Lower leg skin (tissue), 4 donors: ENCODE measurements around the gene TFPI2. TPM values are rescaled to one million over a fixed set of nuclear protein-coding genes. Genes with fewer than 3 reads are reported as not detected.

ENCODE experiments used
- DNase-seq, 2 donors: peaks; one replicate each; pipeline ENCODE4 v3.0.0-alpha.2; 2019; ENCODE audit warnings: low spot score in 2 of 2
- H3K4me3 ChIP-seq: fragments of 200-600 bp; sonication (generic); 2 replicates; pipeline ENCODE4 v1.5.1; 2017; ENCODE audit warnings: mild to moderate bottlenecking, low read depth; ENCODE audit not compliant: poor library complexity, severe bottlenecking
- CTCF ChIP-seq, 3 donors: fragments of 450-650 bp; IDR thresholded peaks; one replicate each; pipeline ENCODE4 v1.5.1; 2016; ENCODE audit warnings: antibody characterized with exemption in 3 of 3, mild to moderate bottlenecking in 3 of 3, moderate library complexity in 2 of 3
- POLR2A ChIP-seq, 2 donors: fragments of 450-650 bp; IDR thresholded peaks; one replicate each; pipeline ENCODE4 v1.6.1; 2016 to 2017; ENCODE audit warnings: antibody characterized with exemption in 2 of 2, mild to moderate bottlenecking in 1 of 2, moderate library complexity in 1 of 2
- WGBS, 2 donors: methylation state at CpG; one replicate each; pipeline ENCODE4 v1.1.5; 2018; 5-methylcytosine and 5-hydroxymethylcytosine counted together
- intact Hi-C: fragments of 100-400 bp; cut with DNase I; formaldehyde crosslinking; loops from one replicate; pipeline ENCODE4 v1.15.0; 2023; ENCODE audit warnings: low total_unique reads
- total RNA-seq, 4 donors: library from RNA; depleted of rRNA; stranded (reverse); fragments of >200 nt; gene quantifications; one replicate each; pipeline ENCODE4 v1.1.0, GENCODE V29; 2016

The TFPI2 gene
- total RNA-seq, 4 donors from 2014 or later = 0.12 to 4.2 (median 0.46) TPM; not detected in 1

DNA sequence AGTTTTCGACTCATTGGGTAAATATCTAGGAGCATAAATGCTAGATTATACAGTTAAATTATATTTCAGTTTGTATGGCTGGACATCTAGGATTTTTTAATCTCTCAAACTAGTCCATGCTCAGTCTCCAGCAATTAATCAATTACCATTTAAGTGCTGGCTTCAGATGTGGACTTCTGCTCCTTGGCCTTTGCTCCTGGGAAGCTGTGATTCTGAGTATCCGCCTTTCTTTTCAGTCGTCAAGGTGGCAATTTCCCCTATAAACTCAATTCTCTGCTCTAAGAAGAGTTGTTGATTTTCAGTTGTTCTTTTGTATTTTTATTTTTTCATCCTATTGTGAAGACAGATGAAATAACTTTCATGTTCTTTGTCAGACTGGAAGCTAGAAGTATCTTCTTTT, 23.7 kb downstream of the TFPI2 start:
- no peak overlapping the region for H3K4me3 ChIP-seq
- TF ChIP-seq POLR2A (IDR thresholded peaks at IDR 0.05) = no peak
- no peak for TF ChIP-seq CTCF (IDR thresholded peaks at IDR 0.05)
- DNase-seq = no peak
- intact Hi-C loops = no loop called here
- 80 to 93% methylated on average over 3 of the region's 3 CpGs for WGBS, 2 donors

- no peak for TF ChIP-seq POLR2A (IDR thresholded peaks at IDR 0.05)
- TF ChIP-seq CTCF (IDR thresholded peaks at IDR 0.05) = no peak
- intact Hi-C loops = no loop called here
- WGBS, 2 donors = 75 to 83% methylated on average over 2 of the region's 2 CpGs
- DNase-seq = no peak
- H3K4me3 ChIP-seq = no peak overlapping the region
These were observed 27.9 kb downstream of the TFPI2 start for GRCh38 chr7:93862651-93863050.

GRCh38 chr7:93861325-93861949, 29.1 kb downstream of the TFPI2 start:
- no peak for TF ChIP-seq POLR2A (IDR thresholded peaks at IDR 0.05)
- no peak overlapping the region for H3K4me3 ChIP-seq
- intact Hi-C loops = no loop called here
- no peak for DNase-seq
- WGBS, 2 donors = 87 to 91% methylated on average over 4 of the region's 4 CpGs

GRCh38 chr7:93860261-93860660, 30.3 kb downstream of the TFPI2 start:
- intact Hi-C loops = no loop called here
- WGBS, 2 donors = 58 to 71% methylated on average over 1 of the region's 1 CpG
- no peak for DNase-seq

DNA sequence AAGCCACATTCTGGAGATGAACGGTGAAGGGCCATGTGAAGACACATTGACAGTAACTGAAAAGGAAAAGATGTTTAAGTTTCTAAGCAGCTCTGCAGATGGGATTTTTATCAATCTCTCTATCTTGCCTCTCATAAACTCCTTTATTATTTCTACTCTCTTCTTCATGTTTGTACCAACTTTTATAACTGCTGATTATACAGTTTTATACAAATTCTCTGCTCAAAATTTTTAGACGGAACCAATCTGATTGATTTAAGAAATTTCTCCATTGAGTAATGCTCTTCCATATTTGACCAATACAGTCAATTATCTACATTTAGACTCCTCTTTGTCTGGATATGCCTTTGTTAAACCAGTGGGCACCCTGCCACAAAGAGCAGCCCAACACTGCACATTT, 31.7 kb downstream of the TFPI2 start:
- TF ChIP-seq CTCF (IDR thresholded peaks at IDR 0.05) (no peak), POLR2A (IDR thresholded peaks at IDR 0.05) (no peak)
- intact Hi-C loops = no loop called here
- 89 to 94% methylated on average over 2 of the region's 2 CpGs for WGBS, 2 donors
- H3K4me3 ChIP-seq = no peak overlapping the region
- DNase-seq = no peak

More at GRCh38 chr7:93860261-93860660, 30.3 kb downstream of the TFPI2 start:
- no peak overlapping the region for H3K4me3 ChIP-seq
- TF ChIP-seq CTCF (IDR thresholded peaks at IDR 0.05) (no peak), POLR2A (IDR thresholded peaks at IDR 0.05) (no peak)

DNA sequence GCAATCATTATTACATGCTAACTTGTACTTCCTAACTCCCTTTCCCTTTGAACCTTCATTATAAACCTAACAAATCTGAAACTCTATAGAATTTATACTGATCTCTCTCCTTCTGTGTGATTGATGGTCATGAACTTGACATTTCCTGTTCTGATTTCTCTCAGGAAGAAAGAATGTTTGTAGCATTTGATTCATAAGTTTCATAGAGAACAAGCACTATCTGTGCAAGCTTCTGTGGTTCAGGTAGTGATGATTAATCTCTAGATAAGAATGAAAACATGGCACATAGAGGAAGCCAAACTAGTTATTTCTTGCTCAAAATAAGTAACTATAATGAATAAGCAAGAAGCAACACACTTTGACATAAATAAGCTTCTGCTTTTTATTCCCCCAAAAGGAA, 34.2 kb downstream of the TFPI2 start:
- no peak for TF ChIP-seq CTCF (IDR thresholded peaks at IDR 0.05)
- no peak for TF ChIP-seq POLR2A (IDR thresholded peaks at IDR 0.05)
- no peak for DNase-seq

More for the DNA sequence above, 34.2 kb downstream of the TFPI2 start:
- H3K4me3 ChIP-seq = no peak overlapping the region
- intact Hi-C loops = no loop called here
